ENCODE data around the gene ATP6V0D1. TPM values are rescaled to one million over a fixed set of nuclear protein-coding genes. Genes with fewer than 3 reads are reported as not detected.

The ATP6V0D1 gene
- total RNA-seq, 1 donor from 2014 or later: 73.5 TPM

GRCh38 chr16:67431775-67432505 is 49.0 kb downstream of the ATP6V0D1 start:
- Mint-ChIP-seq H3K9me3 (no peaks in the 10 kb centered on the region), H3K27me3 (peaks cover 36% of the 10 kb centered on the region), H3K36me3 (peaks cover under 1% of the 10 kb centered on the region), H3K27ac (peak overlapping the region; percentile 73), H3K4me3 (peak overlapping the region; percentile 84), H3K4me1 (ENCODE audit: unreplicated experiment) (peaks cover 19% of the 10 kb centered on the region)
- DNase-seq (ENCODE audit: extremely low spot score, unreplicated experiment): no peak
- no peak for TF ChIP-seq CTCF (conservative IDR thresholded peaks at IDR 0.05)

- peak within 1 kb of the TSS; percentile 86 for H3K4me3 Mint-ChIP-seq
- H3K4me1 Mint-ChIP-seq (ENCODE audit: unreplicated experiment): peaks cover 19% of the 10 kb centered on the region
- H3K36me3 Mint-ChIP-seq: no peaks in the 10 kb centered on the region
- peaks cover 41% of the 10 kb centered on the region for H3K27me3 Mint-ChIP-seq
- DNase-seq (ENCODE audit: extremely low spot score, unreplicated experiment): no peak
- TF ChIP-seq CTCF (conservative IDR thresholded peaks at IDR 0.05): no peak
- peak within 1 kb of the TSS; percentile 62 for H3K27ac Mint-ChIP-seq
- H3K9me3 Mint-ChIP-seq: no peaks in the 10 kb centered on the region
These were observed 49.8 kb downstream of the ATP6V0D1 start, which contains the start of gene HSD11B2 for GRCh38 chr16:67430977-67431774. TSS of gene HSD11B2 (plus strand) at chr16:67431121. CDS start at chr16:67431249, 128 bp downstream.

- no peak for TF ChIP-seq CTCF (conservative IDR thresholded peaks at IDR 0.05)
- H3K27ac Mint-ChIP-seq: peak overlapping the region; percentile 62
- H3K4me3 Mint-ChIP-seq: peak overlapping the region; percentile 86
These were observed 50.4 kb downstream of the ATP6V0D1 start for GRCh38 chr16:67430504-67430976.

GRCh38 chr16:67429799-67430503 is 51.0 kb downstream of the ATP6V0D1 start:
- Mint-ChIP-seq H3K27me3 (peaks cover 49% of the 10 kb centered on the region), H3K4me3 (peak overlapping the region; percentile 86), H3K36me3 (no peaks in the 10 kb centered on the region), H3K27ac (peak overlapping the region; percentile 66), H3K9me3 (no peaks in the 10 kb centered on the region), H3K4me1 (ENCODE audit: unreplicated experiment) (peaks cover 27% of the 10 kb centered on the region)
- no peak for TF ChIP-seq CTCF (conservative IDR thresholded peaks at IDR 0.05)
- DNase-seq (ENCODE audit: extremely low spot score, unreplicated experiment): no peak

More at GRCh38 chr16:67430504-67430976, 50.4 kb downstream of the ATP6V0D1 start:
- Mint-ChIP-seq H3K27me3 (peaks cover 43% of the 10 kb centered on the region), H3K36me3 (no peaks in the 10 kb centered on the region), H3K9me3 (no peaks in the 10 kb centered on the region), H3K4me1 (ENCODE audit: unreplicated experiment) (peaks cover 21% of the 10 kb centered on the region)
- no peak for DNase-seq (ENCODE audit: extremely low spot score, unreplicated experiment)

- no peaks in the 10 kb centered on the region for H3K9me3 Mint-ChIP-seq
- TF ChIP-seq CTCF (conservative IDR thresholded peaks at IDR 0.05): no peak
- peaks cover 49% of the 10 kb centered on the region for H3K27me3 Mint-ChIP-seq
- DNase-seq (ENCODE audit: extremely low spot score, unreplicated experiment): no peak
- peaks cover 33% of the 10 kb centered on the region for H3K4me1 Mint-ChIP-seq (ENCODE audit: unreplicated experiment)
- no peaks in the 10 kb centered on the region for H3K36me3 Mint-ChIP-seq
- peak overlapping the region; percentile 66 for H3K27ac Mint-ChIP-seq
- H3K4me3 Mint-ChIP-seq: peak overlapping the region; percentile 76
These were observed 51.7 kb downstream of the ATP6V0D1 start for GRCh38 chr16:67429053-67429798.

Data from type B pancreatic cell (in vitro differentiated cells).